HG03378 (cell line): ENCODE data around the gene MRPS6.

Experiments
- ATAC-seq: cut with Tn5 transposase; IDR thresholded peaks from one replicate; pipeline ENCODE4 v1.9.1; 2021; ENCODE audit warnings: mild to moderate bottlenecking, moderate library complexity; ENCODE audit not compliant: unreplicated experiment

Gene MRPS6

DNA sequence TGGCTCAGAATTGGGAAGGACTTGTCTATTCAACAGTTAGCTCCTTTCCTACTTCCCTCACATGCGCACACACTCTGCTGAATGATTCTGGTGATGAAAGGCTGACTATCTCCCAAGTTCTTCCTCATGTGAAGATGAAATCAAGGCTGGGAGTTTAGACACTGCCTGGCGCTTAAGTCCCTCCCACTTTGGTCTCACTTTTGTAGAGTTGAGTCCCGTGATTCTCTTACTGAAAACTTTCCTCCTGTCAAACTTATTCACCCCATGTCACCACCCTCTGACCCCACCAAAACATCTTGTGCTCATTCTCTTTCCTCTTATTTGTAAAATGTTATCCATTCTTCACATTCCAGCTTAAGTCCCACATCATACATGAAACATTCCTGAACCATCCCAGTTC, 8.4 kb upstream of the MRPS6 start:
- no peak for ATAC-seq

DNA sequence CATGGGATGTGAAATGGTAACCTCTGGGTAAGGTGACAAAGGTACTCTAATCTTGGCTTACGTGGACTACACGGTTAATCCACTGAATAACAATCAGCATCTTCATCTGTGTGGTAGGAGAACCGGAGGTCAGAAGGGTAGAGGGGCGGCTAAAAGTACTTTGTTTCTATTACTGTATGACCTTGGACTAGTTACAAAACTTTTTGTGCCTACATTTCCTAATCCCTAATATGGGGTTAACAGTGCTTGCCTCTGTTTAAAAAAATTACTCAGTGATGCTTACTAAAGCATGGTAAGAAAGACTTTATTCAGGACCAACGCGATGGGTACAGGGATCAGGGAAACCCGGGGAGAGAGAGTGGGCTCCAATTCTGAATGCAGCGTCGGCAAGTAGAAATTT, 1.7 kb upstream of the MRPS6 start:
- no peak for ATAC-seq

DNA sequence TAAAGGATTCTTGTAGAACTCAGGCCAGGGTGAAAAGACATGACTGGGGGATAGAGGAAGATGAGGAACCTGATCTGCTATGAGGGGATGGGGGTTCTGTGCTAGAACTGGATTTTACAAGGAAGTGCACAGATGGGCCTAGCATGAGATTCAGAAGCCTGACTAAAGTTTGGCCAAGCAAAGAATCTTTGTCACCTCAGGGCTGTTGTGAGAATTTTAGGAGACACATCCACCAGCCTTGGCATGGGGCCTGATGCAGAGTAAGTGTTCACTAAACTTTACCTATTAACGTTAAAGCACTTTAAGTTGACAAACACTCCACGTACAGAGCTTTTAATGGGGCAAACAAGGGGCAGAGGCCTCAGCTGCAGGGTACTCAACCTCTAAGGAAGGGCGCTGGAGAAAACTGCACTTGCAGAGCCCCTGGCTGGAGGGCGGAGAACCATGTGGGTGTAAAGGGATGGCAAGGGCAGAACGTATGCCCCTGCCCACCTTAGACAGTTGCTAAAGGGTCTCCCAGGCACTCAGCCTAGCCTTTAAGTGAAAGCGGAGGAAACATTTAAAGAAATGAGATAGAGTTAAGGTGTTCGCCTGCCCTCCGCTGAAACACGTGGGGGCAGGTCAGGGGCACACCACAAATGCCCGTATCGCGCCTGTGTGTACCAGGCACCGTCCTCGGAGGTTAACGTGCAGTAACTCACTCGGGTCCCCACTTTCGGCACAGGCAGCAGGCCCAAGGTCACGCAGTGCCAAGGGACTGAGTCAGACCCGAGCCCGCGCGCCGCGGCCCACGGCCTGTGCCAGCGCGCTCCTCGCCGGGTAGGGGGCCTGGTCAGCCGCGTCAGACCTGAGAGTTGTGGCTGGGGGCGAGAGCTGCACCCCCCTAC, 990 bp upstream of the MRPS6 start:
- ATAC-seq = no peak

- ATAC-seq = peak; percentile 27
These were observed 438 bp downstream of the MRPS6 start for GRCh38 chr21:34073749-34074282.

- ATAC-seq = no peak
These were observed 1.1 kb downstream of the MRPS6 start for GRCh38 chr21:34074283-34075090.

- no peak for ATAC-seq
These were observed 1.7 kb downstream of the MRPS6 start for GRCh38 chr21:34075091-34075425.

GRCh38 chr21:34075760-34076660, 2.6 kb downstream of the MRPS6 start:
- ATAC-seq = no peak

GRCh38 chr21:34076835-34077234, 3.5 kb downstream of the MRPS6 start:
- no peak for ATAC-seq

GRCh38 chr21:34077888-34078287, 4.5 kb downstream of the MRPS6 start:
- no peak for ATAC-seq

DNA sequence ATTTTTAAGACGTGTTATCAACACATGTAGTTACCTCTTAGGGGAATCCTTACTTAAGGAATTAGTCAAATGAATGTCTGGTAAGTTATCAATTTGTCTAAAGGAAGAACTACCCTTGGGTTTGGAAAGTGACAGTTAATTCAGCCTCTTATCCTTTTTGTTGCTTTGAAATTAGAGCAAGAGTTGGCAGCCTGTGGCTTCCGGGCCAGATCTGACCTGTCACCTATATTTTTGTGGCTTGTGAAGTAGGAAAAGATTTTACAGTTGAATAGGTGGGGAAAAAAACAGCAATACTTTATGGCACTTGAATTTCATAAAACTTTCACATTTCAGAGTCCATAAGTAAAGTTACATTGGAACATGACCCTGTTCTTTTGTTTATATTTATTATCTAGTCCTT, 5.5 kb downstream of the MRPS6 start:
- no peak for ATAC-seq

DNA sequence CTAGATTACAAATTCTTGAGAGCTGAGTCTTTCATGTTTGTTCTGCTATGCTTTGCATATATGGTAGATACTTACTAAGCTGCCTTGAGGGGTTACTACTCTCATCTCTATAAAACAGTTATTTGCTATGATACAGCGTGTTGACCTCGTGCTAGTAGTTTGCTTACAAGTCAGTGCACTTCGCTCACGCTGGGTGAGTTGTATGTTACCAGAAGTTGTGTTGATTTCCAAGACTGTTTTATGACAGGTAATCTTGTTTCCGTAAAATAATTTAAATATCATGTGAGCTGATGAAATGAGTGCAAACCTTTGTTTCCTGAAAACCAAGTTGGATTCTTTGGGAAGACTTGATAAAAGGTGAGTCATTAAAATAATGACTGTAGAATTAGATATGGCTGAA, 7.3 kb downstream of the MRPS6 start:
- ATAC-seq = no peak

GRCh38 chr21:34082769-34083168, 9.4 kb downstream of the MRPS6 start:
- no peak for ATAC-seq

DNA sequence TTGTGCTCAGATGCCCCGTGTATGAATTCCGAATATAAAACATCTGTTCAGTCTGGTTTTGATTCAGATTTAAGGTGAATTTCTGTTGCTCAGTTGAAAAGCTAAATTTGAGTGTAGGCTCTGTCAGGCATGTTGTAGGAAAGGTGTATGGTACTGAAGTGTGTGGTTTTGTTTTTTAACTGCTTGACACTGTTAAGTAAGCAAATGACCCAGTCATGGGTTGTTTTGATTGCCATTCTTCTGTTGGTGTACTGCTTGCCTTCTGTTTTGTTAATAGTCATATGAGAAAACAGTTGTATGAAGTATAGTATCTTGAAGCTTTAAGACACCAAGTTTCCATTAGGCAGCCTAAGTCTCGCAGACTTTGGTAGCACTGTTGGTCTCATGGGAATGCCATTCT, 10.0 kb downstream of the MRPS6 start:
- no peak for ATAC-seq

GRCh38 chr21:34085129-34085528, 11.8 kb downstream of the MRPS6 start:
- ATAC-seq = no peak

DNA sequence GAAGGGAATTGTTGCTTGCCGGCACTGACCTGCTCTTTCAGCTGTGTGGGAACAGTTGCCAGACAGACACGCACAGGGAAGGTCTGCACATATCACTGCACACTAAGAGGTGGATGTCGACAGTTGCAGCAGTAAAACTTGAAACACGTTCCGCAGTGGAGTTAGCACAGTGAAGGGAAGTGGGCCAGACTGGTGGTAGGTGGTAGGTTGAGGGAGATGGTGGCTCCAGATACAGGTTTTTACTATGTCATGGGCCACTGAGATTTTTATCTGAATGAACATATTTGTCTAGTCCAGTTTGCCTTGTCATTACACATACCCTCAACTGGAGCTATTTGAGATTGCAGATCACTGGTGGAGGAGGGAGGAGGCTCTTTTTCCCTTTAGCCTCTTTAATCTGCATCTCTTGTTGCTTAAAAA, 13.5 kb downstream of the MRPS6 start:
- no peak for ATAC-seq

DNA sequence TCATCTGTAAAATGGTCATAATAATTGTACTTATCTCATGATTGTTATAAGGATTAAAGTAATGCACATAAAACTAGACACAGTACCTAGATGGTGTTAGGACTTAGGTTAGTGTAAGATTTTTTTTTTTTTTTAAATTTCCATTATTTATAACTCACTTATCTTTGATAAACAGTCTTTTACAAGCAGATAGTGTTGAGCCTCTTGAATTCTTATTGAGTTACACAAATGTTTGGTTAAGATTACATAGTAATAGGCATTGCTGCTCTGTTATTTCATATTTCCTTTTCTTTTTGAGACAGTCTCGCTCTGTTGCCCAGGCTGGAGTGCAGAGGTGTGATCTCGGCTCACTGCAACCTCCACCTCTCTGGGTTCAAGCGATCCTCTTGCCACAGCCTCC, 15.4 kb downstream of the MRPS6 start:
- no peak for ATAC-seq

GRCh38 chr21:34091032-34091431, 17.7 kb downstream of the MRPS6 start:
- no peak for ATAC-seq

- ATAC-seq = no peak
These were observed 18.2 kb downstream of the MRPS6 start for GRCh38 chr21:34091607-34092006.

DNA sequence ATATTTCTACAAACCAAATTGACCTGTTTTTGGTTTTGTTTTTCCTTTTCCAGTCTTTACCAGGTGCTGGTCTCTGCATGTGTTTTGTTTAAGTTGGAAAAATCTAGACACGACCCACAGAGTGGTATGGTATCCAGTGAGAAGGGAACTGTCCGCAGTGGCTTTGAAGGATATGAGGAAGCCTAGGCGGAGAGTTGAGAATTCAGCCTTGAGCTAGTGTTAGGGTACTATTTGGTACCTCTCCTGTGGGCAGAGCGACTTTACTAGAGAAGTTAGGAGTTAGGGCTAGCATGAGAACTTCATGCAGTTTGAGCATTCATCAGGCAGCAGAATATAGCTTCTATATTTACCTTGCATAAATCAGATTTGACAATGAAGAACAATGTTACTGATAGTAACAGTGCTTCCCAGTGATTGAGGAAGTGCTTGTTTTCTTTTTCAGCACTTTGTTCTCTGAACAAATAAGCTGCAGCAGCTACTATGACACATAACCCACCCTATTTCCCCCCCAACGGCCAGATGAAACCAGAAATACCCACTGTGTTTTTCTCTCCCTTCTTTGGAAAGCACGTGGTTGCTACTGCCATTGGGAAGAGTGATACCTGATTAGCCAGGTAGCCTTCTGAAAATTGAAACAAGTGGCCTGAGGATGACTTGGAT, 19.0 kb downstream of the MRPS6 start:
- no peak for ATAC-seq

DNA sequence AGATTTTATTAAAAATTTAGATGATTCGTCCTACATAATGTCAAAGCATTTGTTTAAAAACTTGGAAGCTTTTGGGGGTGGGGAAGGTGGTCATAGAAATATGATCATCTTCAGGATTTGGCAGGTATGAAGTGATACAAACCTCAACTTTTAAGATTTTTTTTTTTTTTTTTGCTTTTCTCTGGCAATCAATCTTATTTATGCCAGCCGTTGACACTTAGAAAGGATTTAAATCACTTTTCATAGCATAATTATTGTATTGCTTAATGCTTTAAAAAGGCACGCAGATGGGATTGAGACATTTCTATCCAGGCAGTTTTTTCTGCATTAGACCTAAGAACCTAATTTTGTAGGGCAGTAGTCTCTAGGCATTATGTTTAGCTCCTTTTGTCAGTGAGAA, 19.7 kb downstream of the MRPS6 start:
- ATAC-seq = no peak
